Endothelial cell of coronary artery (primary cell): ENCODE data around the gene SLCO1B3. TPM values are rescaled to one million over a fixed set of nuclear protein-coding genes. Genes with fewer than 3 reads are reported as not detected.

Source experiments
- total RNA-seq: library from RNA; depleted of rRNA; stranded (reverse); fragments of >200 nt; gene quantifications from 2 replicates; pipeline ENCODE4 v1.2.3, GENCODE V29; 2014

SLCO1B3 gene
- not detected in 2 replicates for total RNA-seq

GRCh38 chr12:20810487-20810886 is at the start of gene SLCO1B3:
Gene SLCO1B3 (plus strand): TSS chr12:20810705. CDS start chr12:20815739, 5,034 bp downstream.

Other genes starting within 250 kb of the SLCO1B3 start
- 0.09 and 0.19 TPM in 2 replicates for gene SLCO1C1, start 115.4 kb upstream of the SLCO1B3 start, total RNA-seq